OCI-LY7 (cell line): Measurements from ENCODE around the gene PRKD2.

Source experiments
- CTCF ChIP-seq: fragments of 200-600 bp; sonication (generic); conservative IDR thresholded peaks from 2 replicates; pipeline ENCODE4 v1.5.1; 2014; ENCODE audit warnings: mild to moderate bottlenecking, antibody characterized with exemption, low read length, moderate library complexity, mixed read lengths
- EZH2phosphoT487 ChIP-seq: fragments of 200-600 bp; sonication (generic); IDR thresholded peaks from 2 replicates; pipeline ENCODE4 v1.6.1; 2018; ENCODE audit warnings: low read depth, borderline replicate concordance, mild to moderate bottlenecking, mixed run types, antibody characterized with exemption, low read length, moderate library complexity, mixed read lengths

DNA sequence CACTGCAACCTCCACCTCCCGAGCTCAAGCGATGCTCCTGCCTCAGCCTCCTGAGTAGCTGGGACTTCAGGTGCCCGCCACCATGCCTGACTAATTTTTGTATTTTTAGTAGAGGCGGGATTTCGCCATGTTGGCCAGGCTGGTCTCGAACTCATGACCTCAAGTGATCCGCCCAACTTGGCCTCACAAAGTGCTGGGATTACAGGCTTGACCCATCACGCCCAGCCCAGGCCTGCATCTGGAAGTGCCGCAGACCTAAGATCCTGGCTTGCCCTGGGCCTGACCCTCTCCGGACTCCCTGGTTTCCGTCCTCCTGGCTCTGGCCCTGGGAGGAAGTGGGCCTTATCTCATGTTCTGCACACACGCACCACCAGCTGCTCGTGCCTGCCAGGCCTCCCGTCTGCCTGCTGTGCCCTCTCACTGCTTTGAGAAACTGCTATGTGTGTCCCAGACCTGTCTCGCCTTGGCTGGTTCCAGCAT is 87.3 kb downstream of the PRKD2 start:
- TF ChIP-seq CTCF (no peak), EZH2phosphoT487 (no peak)
